Epithelial cell of proximal tubule (primary cell): ENCODE data around the gene FLG2. TPM values are rescaled to one million over a fixed set of nuclear protein-coding genes. Genes with fewer than 3 reads are reported as not detected.
"Not testable (repeated sequence)": the region's sequence is repeated elsewhere in the genome, so short reads cannot be mapped to it uniquely, and the experiment has no call there.

Experiments used
- DNase-seq: peaks from one replicate; pipeline ENCODE4 v3.0.0-alpha.2; 2011; ENCODE audit warnings: low read depth
- H3K4me3 ChIP-seq: 2 replicates; pipeline ENCODE4 v1.5.1; 2011; ENCODE audit warnings: low read depth, mild to moderate bottlenecking, low read length
- total RNA-seq: library from RNA; depleted of rRNA; stranded (reverse); fragments of >200 nt; gene quantifications from 2 replicates; pipeline ENCODE4 v1.2.3, GENCODE V29; 2015
- TF ChIP-seq, protein P1 (sequence below): conservative IDR thresholded peaks from 2 replicates; pipeline ENCODE4 v1.5.1; 2012; ENCODE audit warnings: low read depth, mild to moderate bottlenecking, low read length

The FLG2 gene
- total RNA-seq, 1 donor from 2014 or later = not detected

DNA sequence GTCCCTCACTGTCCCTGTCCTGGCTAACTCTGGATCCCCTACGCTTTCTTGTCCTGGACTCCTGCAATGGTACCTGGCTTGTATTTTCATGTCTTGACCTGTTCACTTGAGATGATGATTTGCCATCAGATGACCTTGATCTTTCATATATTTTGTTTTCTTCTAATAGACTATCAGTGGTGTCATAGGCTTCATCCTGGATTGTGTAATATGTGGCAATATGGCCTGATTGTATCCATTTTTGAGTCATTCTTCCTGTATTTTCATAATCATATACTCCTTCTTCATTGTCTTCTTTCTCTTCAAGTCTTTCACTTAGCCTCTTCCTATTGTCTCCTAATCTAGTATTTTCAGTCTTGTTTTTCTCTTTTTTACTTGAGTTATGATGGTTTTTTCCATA, 45.8 kb downstream of the FLG2 start:
- TF ChIP-seq, protein P1, sequence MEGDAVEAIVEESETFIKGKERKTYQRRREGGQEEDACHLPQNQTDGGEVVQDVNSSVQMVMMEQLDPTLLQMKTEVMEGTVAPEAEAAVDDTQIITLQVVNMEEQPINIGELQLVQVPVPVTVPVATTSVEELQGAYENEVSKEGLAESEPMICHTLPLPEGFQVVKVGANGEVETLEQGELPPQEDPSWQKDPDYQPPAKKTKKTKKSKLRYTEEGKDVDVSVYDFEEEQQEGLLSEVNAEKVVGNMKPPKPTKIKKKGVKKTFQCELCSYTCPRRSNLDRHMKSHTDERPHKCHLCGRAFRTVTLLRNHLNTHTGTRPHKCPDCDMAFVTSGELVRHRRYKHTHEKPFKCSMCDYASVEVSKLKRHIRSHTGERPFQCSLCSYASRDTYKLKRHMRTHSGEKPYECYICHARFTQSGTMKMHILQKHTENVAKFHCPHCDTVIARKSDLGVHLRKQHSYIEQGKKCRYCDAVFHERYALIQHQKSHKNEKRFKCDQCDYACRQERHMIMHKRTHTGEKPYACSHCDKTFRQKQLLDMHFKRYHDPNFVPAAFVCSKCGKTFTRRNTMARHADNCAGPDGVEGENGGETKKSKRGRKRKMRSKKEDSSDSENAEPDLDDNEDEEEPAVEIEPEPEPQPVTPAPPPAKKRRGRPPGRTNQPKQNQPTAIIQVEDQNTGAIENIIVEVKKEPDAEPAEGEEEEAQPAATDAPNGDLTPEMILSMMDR = no peak
- DNase-seq = no peak
- no peak overlapping the region for H3K4me3 ChIP-seq

GRCh38 chr1:152313319-152313801, 46.4 kb downstream of the FLG2 start:
- no peak overlapping the region for H3K4me3 ChIP-seq
- TF ChIP-seq, protein P1 = no peak
- DNase-seq = no peak

GRCh38 chr1:152312169-152312568, 47.6 kb downstream of the FLG2 start:
- DNase-seq, H3K4me3 ChIP-seq: not testable (repeated sequence)

- TF ChIP-seq, protein P1 = no peak
- no peak overlapping the region for H3K4me3 ChIP-seq
- no peak for DNase-seq
Measured at GRCh38 chr1:152309955-152310354, 49.9 kb downstream of the FLG2 start.

- DNase-seq = not testable (repeated sequence)
Measured at GRCh38 chr1:152309320-152309901, 50.4 kb downstream of the FLG2 start.

DNA sequence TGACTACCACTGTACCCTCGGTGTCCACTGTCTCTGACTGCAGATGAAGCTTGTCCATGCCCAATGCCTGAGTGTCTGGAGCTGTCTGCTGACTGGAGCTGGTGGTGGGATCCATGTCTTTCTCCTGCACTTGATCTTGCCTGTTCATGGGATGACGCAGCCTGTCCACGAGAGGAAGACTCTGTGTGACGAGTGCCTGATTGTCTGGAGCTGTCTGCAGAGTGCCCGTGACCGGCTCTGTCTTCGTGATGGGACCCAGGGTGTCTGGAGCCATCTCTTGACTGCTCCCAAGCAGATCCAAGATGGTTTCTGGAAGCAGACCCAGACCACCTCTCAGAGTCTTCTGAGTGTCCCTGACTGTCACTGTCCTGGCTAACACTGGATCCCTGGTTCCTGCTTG, 51.0 kb downstream of the FLG2 start:
- not testable (repeated sequence) for DNase-seq

More at GRCh38 chr1:152309320-152309901, 50.4 kb downstream of the FLG2 start:
- not testable (repeated sequence) for H3K4me3 ChIP-seq

DNA sequence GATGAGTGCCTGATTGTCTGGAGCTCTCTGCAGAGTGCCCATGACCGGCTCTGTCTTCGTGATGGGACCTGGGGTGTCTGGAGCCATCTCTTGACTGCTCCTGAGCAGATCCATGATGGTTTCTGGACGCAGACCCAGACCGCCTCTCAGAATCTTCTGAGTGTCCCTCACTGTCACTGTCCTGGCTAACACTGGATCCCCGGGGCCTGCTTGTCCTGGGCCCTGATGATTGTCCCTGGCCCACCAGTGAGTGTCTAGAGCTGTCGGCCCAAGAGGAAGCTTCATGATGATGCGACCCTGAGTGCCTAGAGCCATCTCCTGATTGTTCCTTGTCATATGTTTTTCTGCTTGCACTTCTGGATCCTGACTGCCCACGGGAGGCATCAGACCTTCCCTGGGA, 51.8 kb downstream of the FLG2 start:
- not testable (repeated sequence) for DNase-seq

More for the DNA sequence above, 51.0 kb downstream of the FLG2 start:
- H3K4me3 ChIP-seq = not testable (repeated sequence)

DNA sequence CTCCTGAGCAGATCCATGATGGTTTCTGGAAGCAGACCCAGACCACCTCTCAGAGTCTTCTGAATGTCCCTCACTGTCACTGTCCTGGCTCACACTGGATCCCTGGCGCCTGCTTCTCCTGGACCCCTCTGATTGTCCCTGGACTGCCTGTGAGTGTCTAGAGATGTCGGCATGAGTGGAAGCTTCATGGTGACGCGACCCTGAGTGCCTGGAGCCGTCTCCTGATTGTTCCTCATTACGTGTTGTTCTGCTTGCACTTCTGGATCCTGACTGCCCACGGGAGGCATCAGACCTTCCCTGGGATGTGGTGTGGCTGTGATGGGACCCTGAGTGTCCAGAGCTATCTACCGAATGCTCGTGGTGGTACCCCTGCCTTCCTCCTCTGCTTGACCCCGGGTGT, 53.7 kb downstream of the FLG2 start:
- not testable (repeated sequence) for DNase-seq, H3K4me3 ChIP-seq

More for the DNA sequence above, 51.8 kb downstream of the FLG2 start:
- H3K4me3 ChIP-seq = not testable (repeated sequence)

DNA sequence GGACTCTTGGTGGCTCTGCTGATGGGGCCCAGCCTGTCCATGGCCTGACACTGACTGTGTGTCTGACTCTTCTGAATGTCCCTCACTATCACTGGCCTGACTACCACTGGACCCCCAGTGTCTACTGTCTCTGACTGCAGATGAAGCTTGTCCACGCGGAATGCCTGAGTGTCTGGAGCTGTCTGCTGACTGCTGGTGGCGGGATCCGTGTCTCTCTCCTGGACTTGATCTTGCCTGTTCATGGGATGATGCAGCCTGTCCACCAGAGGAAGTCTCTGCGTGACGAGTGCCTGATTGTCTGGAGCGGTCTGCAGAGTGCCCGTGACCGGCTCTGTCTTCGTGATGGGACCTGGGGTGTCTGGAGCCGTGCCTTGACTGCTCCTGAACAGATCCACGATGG, 55.0 kb downstream of the FLG2 start:
- not testable (repeated sequence) for H3K4me3 ChIP-seq, DNase-seq

GRCh38 chr1:152303139-152303872, 56.5 kb downstream of the FLG2 start:
- not testable (repeated sequence) for H3K4me3 ChIP-seq, DNase-seq

Other genes with a start within 250 kb of the FLG2 start
- under 0.01 TPM in 1 of 2 replicates, not detected in the other for gene TCHH, start 244.6 kb downstream of the FLG2 start, total RNA-seq
- gene RPTN, start 200.8 kb downstream of the FLG2 start, total RNA-seq = not detected in 2 replicates
- gene HRNR, start 135.8 kb downstream of the FLG2 start, total RNA-seq = not detected in 2 replicates
- gene FLG, start 34.8 kb downstream of the FLG2 start, total RNA-seq = 0.07 TPM in 1 of 2 replicates, not detected in the other
- gene CRNN, start 54.3 kb upstream of the FLG2 start, total RNA-seq = not detected in 2 replicates
- not detected in 2 replicates for gene LCE5A, start 150.8 kb upstream of the FLG2 start, total RNA-seq
- 0.40 TPM in 1 of 2 replicates, not detected in the other for gene CRCT1, start 154.5 kb upstream of the FLG2 start, total RNA-seq
- gene LCE3E, start 206.8 kb upstream of the FLG2 start, total RNA-seq = not detected in 2 replicates
- not detected in 2 replicates for gene LCE3D, start 220.5 kb upstream of the FLG2 start, total RNA-seq
- gene LCE3C, start 240.2 kb upstream of the FLG2 start, total RNA-seq = not detected in 2 replicates